ENCODE measurements around the gene JAK3. TPM values are rescaled to one million over a fixed set of nuclear protein-coding genes. Genes with fewer than 3 reads are reported as not detected.
"Not testable (repeated sequence)": the region's sequence is repeated elsewhere in the genome, so short reads cannot be mapped to it uniquely, and the experiment has no call there.

Gene JAK3
- 212 and 221 TPM in 2 replicates for total RNA-seq

GRCh38 chr19:17847538-17848366, at the start of gene JAK3:
JAK3 (minus strand) TSS chr19:17847982; CDS start chr19:17844417, 3,565 bp downstream.
- Mint-ChIP-seq H3K36me3 (ENCODE audit: low read depth) (peaks cover 42% of the 10 kb centered on the region), H3K9me3 (no peaks in the 10 kb centered on the region)
- intact Hi-C loops (cut with micrococcal nuclease), result no loop called here

GRCh38 chr19:17893766-17894165, 46.0 kb upstream of the JAK3 start:
- Mint-ChIP-seq H3K4me3 (ENCODE audit: low read depth) (no peak overlapping the region), H3K27me3 (ENCODE audit: low read depth) (peaks cover under 1% of the 10 kb centered on the region), H3K4me1 (ENCODE audit: low read depth) (no peaks in the 10 kb centered on the region), H3K27ac (no peak overlapping the region), H3K9me3 (no peaks in the 10 kb centered on the region), H3K36me3 (ENCODE audit: low read depth) (no peaks in the 10 kb centered on the region)
- intact Hi-C loops (cut with micrococcal nuclease), result no loop called here
- DNase-seq (ENCODE audit: low spot score), result no peak

More at GRCh38 chr19:17847538-17848366, at the start of gene JAK3:
- DNase-seq (ENCODE audit: low spot score), result peak; percentile 82
- Mint-ChIP-seq H3K27me3 (ENCODE audit: low read depth) (no peaks in the 10 kb centered on the region), H3K4me3 (ENCODE audit: low read depth) (peak within 1 kb of the TSS; percentile 90), H3K27ac (peak within 1 kb of the TSS; percentile 97), H3K4me1 (ENCODE audit: low read depth) (peaks cover 45% of the 10 kb centered on the region)

- no peaks in the 10 kb centered on the region for H3K4me1 Mint-ChIP-seq (ENCODE audit: low read depth)
- intact Hi-C loops (cut with micrococcal nuclease), result no loop called here
- no peaks in the 10 kb centered on the region for H3K27me3 Mint-ChIP-seq (ENCODE audit: low read depth)
- no peak for DNase-seq (ENCODE audit: low spot score)
- H3K27ac Mint-ChIP-seq, result no peak overlapping the region
- H3K36me3 Mint-ChIP-seq (ENCODE audit: low read depth), result no peaks in the 10 kb centered on the region
- no peaks in the 10 kb centered on the region for H3K9me3 Mint-ChIP-seq
- no peak overlapping the region for H3K4me3 Mint-ChIP-seq (ENCODE audit: low read depth)
These were observed 41.9 kb upstream of the JAK3 start for GRCh38 chr19:17889609-17890214.

DNA sequence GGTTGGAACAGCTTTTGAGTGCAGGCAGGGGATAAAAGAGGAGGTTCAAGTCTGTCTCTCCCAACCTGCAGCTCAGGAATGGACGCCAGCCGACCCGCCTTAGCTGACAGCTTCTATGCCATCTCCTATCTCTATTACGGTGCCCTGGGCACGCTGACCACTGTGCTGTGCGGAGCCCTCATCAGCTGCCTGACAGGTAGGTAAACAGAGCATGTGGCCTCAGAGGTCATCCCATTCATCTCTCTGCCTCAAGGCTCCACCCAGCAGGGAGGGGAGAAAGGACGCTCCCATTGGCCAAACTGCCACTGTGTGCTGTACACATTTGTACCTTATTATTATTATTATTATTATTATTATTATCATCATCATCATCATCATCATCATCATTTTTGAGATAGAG, 40.5 kb upstream of the JAK3 start:
- intact Hi-C loops (cut with micrococcal nuclease), result no loop called here
- no peaks in the 10 kb centered on the region for H3K4me1 Mint-ChIP-seq (ENCODE audit: low read depth)
- H3K27ac Mint-ChIP-seq, result no peak overlapping the region

DNA sequence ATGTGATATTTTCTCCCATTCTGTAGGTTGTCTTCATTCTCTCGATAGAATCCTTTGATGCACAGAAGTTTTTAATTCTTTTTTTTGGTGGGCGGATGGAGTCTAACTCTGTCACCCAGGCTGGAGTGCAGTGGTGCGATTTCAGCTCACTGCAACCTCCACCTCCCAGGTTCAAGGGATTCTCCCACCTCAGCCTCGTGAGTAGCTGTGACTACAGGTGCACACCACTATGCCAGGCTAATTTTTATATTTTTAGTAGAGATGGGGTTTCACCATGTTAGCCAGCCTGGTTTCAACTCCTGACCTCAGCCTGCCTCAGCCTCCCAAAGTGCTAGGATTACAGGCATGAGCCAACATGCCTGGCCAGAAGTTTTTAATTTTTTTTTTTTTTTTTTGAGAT, 39.4 kb upstream of the JAK3 start:
- H3K27ac Mint-ChIP-seq; H3K27me3 Mint-ChIP-seq (ENCODE audit: low read depth); H3K4me1 Mint-ChIP-seq (ENCODE audit: low read depth); H3K4me3 Mint-ChIP-seq (ENCODE audit: low read depth); DNase-seq (ENCODE audit: low spot score); H3K9me3 Mint-ChIP-seq; intact Hi-C loops (cut with micrococcal nuclease); H3K36me3 Mint-ChIP-seq (ENCODE audit: low read depth): not testable (repeated sequence)

More for the DNA sequence above, 40.5 kb upstream of the JAK3 start:
- Mint-ChIP-seq H3K4me3 (ENCODE audit: low read depth) (no peak overlapping the region), H3K9me3 (no peaks in the 10 kb centered on the region), H3K36me3 (ENCODE audit: low read depth) (no peaks in the 10 kb centered on the region), H3K27me3 (ENCODE audit: low read depth) (no peaks in the 10 kb centered on the region)
- DNase-seq (ENCODE audit: low spot score), result no peak

GRCh38 chr19:17886515-17886914, 38.7 kb upstream of the JAK3 start:
- Mint-ChIP-seq H3K36me3 (ENCODE audit: low read depth) (no peaks in the 10 kb centered on the region), H3K4me3 (ENCODE audit: low read depth) (no peak overlapping the region), H3K27ac (no peak overlapping the region), H3K9me3 (no peaks in the 10 kb centered on the region), H3K27me3 (ENCODE audit: low read depth) (no peaks in the 10 kb centered on the region), H3K4me1 (ENCODE audit: low read depth) (no peaks in the 10 kb centered on the region)
- DNase-seq (ENCODE audit: low spot score), result no peak
- intact Hi-C loops (cut with micrococcal nuclease), result no loop called here

DNA sequence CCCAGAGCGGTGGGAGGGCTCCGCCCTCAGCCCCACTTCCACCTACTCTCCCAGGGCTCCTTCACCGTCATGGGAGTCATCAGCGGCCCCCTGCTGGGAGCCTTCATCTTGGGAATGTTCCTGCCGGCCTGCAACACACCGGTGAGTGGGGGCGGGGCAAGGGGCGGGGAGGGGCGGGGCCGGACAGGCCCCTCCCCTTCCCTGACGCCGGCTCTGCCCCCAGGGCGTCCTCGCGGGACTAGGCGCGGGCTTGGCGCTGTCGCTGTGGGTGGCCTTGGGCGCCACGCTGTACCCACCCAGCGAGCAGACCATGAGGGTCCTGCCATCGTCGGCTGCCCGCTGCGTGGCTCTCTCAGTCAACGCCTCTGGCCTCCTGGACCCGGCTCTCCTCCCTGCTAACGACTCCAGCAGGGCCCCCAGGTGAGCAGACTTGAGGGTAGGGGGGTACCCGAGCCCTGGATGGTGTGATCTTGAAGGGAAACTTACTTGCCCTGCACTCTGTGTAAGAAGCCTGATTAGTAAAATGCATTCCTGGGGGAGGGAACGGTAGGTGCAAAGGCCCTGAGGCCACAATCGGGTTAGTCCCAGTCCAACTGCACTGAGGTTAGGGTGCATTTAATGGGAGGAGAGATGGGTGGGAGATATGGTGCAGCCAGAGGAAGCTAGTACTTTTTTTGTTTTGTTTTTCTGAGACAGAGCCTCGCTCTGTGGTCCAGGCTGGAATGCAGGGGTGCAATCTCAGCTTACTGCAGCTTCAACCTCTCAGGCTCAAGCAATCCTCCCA, 36.0 kb upstream of the JAK3 start:
- intact Hi-C loops (cut with micrococcal nuclease), result no loop called here
- Mint-ChIP-seq H3K27me3 (ENCODE audit: low read depth) (no peaks in the 10 kb centered on the region), H3K4me3 (ENCODE audit: low read depth) (no peak overlapping the region), H3K36me3 (ENCODE audit: low read depth) (no peaks in the 10 kb centered on the region), H3K27ac (no peak overlapping the region), H3K4me1 (ENCODE audit: low read depth) (no peaks in the 10 kb centered on the region), H3K9me3 (no peaks in the 10 kb centered on the region)
- DNase-seq (ENCODE audit: low spot score), result no peak

- no peak overlapping the region for H3K4me3 Mint-ChIP-seq (ENCODE audit: low read depth)
- H3K9me3 Mint-ChIP-seq, result no peaks in the 10 kb centered on the region
- no peak overlapping the region for H3K27ac Mint-ChIP-seq
- intact Hi-C loops (cut with micrococcal nuclease), result no loop called here
- no peaks in the 10 kb centered on the region for H3K27me3 Mint-ChIP-seq (ENCODE audit: low read depth)
- no peaks in the 10 kb centered on the region for H3K4me1 Mint-ChIP-seq (ENCODE audit: low read depth)
- H3K36me3 Mint-ChIP-seq (ENCODE audit: low read depth), result no peaks in the 10 kb centered on the region
- no peak for DNase-seq (ENCODE audit: low spot score)
These were observed 33.9 kb upstream of the JAK3 start for GRCh38 chr19:17881701-17882100.

DNA sequence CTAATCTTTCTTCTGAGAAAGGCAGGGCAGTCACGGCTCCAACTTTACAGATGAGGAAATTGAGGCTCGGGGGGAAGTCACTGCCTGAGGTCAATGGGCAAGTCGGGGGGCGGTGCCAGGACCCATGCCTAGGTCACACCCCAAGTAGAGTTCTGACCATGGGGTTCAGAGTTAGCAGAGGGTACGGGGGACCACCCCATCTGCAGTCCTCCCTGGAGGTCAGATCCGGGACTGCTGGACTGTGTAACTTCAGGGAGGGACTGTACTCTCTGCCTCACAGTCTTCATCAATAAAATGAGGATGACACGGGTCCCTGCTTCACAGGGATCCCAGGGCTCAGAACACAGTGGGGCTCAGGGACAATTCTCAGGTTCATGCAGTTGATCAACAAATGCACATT, 31.7 kb upstream of the JAK3 start:
- H3K4me3 Mint-ChIP-seq (ENCODE audit: low read depth), result no peak overlapping the region
- no peaks in the 10 kb centered on the region for H3K4me1 Mint-ChIP-seq (ENCODE audit: low read depth)
- no peak overlapping the region for H3K27ac Mint-ChIP-seq
- intact Hi-C loops (cut with micrococcal nuclease), result no loop called here
- DNase-seq (ENCODE audit: low spot score), result no peak
- no peaks in the 10 kb centered on the region for H3K9me3 Mint-ChIP-seq
- H3K36me3 Mint-ChIP-seq (ENCODE audit: low read depth), result no peaks in the 10 kb centered on the region
- peaks cover 2% of the 10 kb centered on the region for H3K27me3 Mint-ChIP-seq (ENCODE audit: low read depth)

DNA sequence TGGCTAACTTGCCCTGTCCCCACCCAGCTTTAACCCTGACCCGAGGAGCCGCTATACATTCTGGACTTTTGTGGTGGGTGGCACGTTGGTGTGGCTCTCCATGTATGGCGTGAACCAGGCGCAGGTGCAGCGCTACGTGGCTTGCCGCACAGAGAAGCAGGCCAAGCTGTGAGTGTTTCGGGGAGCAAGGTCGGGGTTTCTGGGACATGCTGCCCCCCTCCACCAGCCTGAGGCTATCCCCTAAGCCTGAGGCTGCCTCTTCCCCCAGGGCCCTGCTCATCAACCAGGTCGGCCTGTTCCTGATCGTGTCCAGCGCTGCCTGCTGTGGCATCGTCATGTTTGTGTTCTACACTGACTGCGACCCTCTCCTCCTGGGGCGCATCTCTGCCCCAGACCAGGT, 29.9 kb upstream of the JAK3 start:
- Mint-ChIP-seq H3K36me3 (ENCODE audit: low read depth) (no peaks in the 10 kb centered on the region), H3K9me3 (no peaks in the 10 kb centered on the region), H3K27me3 (ENCODE audit: low read depth) (peaks cover 2% of the 10 kb centered on the region), H3K4me1 (ENCODE audit: low read depth) (no peaks in the 10 kb centered on the region), H3K27ac (no peak overlapping the region), H3K4me3 (ENCODE audit: low read depth) (no peak overlapping the region)
- intact Hi-C loops (cut with micrococcal nuclease), result no loop called here
- DNase-seq (ENCODE audit: low spot score), result no peak

DNA sequence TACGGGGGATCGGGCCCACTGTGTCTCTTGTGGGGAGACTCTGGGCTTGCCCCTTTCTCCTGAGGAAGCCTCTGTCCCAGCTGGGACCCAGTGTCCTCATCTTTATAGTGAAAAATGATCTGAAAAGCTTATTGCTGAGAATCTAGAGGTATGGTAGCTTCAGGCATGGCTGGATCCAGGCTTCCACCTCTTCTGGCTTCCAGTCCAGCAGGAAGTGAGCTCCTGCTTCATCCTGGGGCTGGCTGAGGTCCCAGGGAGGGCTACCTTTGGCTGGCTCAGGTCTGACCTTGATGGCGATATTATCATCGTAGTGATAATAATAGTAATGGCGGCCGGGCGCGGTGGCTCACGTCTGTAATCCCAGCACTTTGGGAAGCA, 27.0 kb upstream of the JAK3 start:
- H3K27me3 Mint-ChIP-seq (ENCODE audit: low read depth), result peaks cover 2% of the 10 kb centered on the region
- H3K9me3 Mint-ChIP-seq, result no peaks in the 10 kb centered on the region
- no peaks in the 10 kb centered on the region for H3K36me3 Mint-ChIP-seq (ENCODE audit: low read depth)
- peak overlapping the region; percentile 45 for H3K4me3 Mint-ChIP-seq (ENCODE audit: low read depth)
- DNase-seq (ENCODE audit: low spot score), result no peak
- no peak overlapping the region for H3K27ac Mint-ChIP-seq
- H3K4me1 Mint-ChIP-seq (ENCODE audit: low read depth), result peaks cover 2% of the 10 kb centered on the region
- intact Hi-C loops (cut with micrococcal nuclease), result loop anchor here (1.0 to 5.0 kb wide), 2 partner anchors 15 to 123 kb away; partner anchors contain the start of gene RPL18A

DNA sequence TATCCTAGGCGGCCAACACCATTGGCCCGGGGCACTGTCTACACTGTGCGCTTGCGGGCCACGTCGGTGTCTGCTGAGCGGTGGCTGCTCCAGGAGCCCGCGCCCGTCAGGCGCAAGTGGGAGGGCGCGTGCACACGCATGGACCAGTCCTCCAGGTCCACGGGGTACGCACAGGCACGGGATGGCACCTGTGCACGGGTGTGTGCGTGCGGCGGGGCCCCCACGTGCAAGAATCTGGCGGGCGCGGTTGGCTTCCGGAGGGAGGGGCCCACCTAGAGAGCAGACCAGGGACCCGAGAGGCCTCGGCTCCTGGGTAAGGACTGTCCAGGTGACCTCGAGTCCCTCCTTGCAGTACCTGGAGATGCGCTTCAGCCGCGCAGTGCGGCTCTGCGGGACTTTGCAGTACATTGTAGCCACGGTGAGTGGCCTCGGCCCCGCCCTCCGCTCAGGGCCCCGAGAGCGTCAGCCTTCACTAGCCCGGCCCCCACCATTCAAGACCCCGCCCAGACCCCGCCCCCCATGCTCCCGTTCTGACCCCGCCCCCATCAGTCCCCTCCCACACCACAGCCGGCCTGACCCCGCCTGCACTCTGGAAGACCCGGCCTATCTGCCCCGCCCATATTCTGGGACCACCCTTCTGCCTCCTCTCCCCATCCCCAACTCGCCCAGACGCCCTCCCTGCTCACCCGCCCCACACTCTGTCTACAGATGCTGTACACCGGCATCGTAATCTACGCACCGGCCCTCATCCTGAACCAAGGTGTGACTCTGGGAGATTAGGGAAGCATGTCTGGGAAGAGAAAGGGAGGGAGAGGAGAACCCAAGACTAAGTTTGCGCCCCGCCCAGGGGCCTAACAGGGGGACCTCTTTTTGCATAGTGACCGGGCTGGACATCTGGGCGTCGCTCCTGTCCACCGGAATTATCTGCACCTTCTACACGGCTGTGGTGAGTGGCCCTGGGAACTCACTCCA, 26.3 kb upstream of the JAK3 start:
- H3K4me1 Mint-ChIP-seq (ENCODE audit: low read depth), result peaks cover 2% of the 10 kb centered on the region
- no peaks in the 10 kb centered on the region for H3K36me3 Mint-ChIP-seq (ENCODE audit: low read depth)
- peak overlapping the region; percentile 38 for H3K27ac Mint-ChIP-seq
- DNase-seq (ENCODE audit: low spot score), result peak; percentile 56
- no peaks in the 10 kb centered on the region for H3K9me3 Mint-ChIP-seq
- H3K27me3 Mint-ChIP-seq (ENCODE audit: low read depth), result peaks cover 2% of the 10 kb centered on the region
- H3K4me3 Mint-ChIP-seq (ENCODE audit: low read depth), result peak overlapping the region; percentile 57
- intact Hi-C loops (cut with micrococcal nuclease), result loop anchor here (1.0 to 5.0 kb wide), 3 partner anchors 15 to 123 kb away; partner anchors contain the start of genes CCDC124 and RPL18A

All from activated T-helper 2 cell treated with anti-CD3 and anti-CD28 coated beads, Interferon-gamma antibody, Interleukin-2, Interleukin-4, amounts not matched to agents 10 μg/mL and 5 μg/mL and 100 μg/mL, durations not matched to agents 14 hours and 24 hours and 36 hours (primary cell).